ENCODE results near the gene ERC1. TPM values are rescaled to one million over a fixed set of nuclear protein-coding genes. Genes with fewer than 3 reads are reported as not detected.

ERC1 gene
- total and polyA plus RNA-seq, 2 donors (not counting 3 experiments of a cell fraction or from before 2014, with no cell fraction given): 11.7 to 66.1 TPM

GRCh38 chr12:1170411-1170810, 179.4 kb downstream of the ERC1 start:
- no peak overlapping the region for H3K27ac ChIP-seq (ENCODE audit: insufficient read depth, low read depth, low read length)
- ChIA-PET POLR2A (interaction anchor here (0.6 kb wide), 1 partner anchor 38 kb away, joined by 3 read pairs; no protein-coding TSS in a partner anchor), CTCF (interaction anchor here (2.1 kb wide), 1 partner anchor 52 kb away, joined by 11 read pairs; no protein-coding TSS in a partner anchor)
- H3K79me2 ChIP-seq (ENCODE audit: control insufficient read depth, insufficient read depth, low read length): no peaks in the 10 kb centered on the region
- no peak overlapping the region for H2AFZ ChIP-seq (ENCODE audit: low read depth, low read length)
- intact Hi-C loops (cut with micrococcal nuclease) (loop anchor here (5.0 kb wide), 1 partner anchor 38 kb away; no protein-coding TSS in a partner anchor), dilution Hi-C loops (cut with MboI; ENCODE audit: extremely low pct_ligation_motif_present, low sequenced_read_pairs) (no loop called here)
- no peak for DNase-seq (ENCODE audit: low read depth, low spot score)
- H3K36me3 ChIP-seq (ENCODE audit: control insufficient read depth in 2 of 2, extremely low read depth in 1 of 2, insufficient read depth in 2 of 2, low read length in 2 of 2): peaks cover 0 to 2% of the 10 kb centered on the region in 2 experiments
- no peak for FAIRE-seq
- H4K20me1 ChIP-seq (replicated peaks; ENCODE audit: control insufficient read depth, extremely low read depth, insufficient read depth, low read length): no peaks in the 10 kb centered on the region
- H3K9ac ChIP-seq (replicated peaks; ENCODE audit: extremely low read depth, insufficient read depth, low read length): no peak overlapping the region
- BruUV-seq (replicated peaks): no TSS peak
- H3K4me2 ChIP-seq (ENCODE audit: insufficient read depth, low read length): no peak overlapping the region
- H3K4me1 ChIP-seq (ENCODE audit: control insufficient read depth, extremely low read depth, insufficient read depth, low read length): peaks cover 17% of the 10 kb centered on the region
- H3K9me1 ChIP-seq (replicated peaks; ENCODE audit: control insufficient read depth, extremely low read depth, insufficient read depth, low read length): no peaks in the 10 kb centered on the region
- TF ChIP-seq FOS (IDR thresholded peaks at IDR 0.05; ENCODE audit: borderline replicate concordance, insufficient read depth, low read length): no peak
- no peak for TF ChIP-seq POLR2A (IDR thresholded peaks at IDR 0.05; ENCODE audit: low read depth, low read length)
- no peak for TF ChIP-seq GATA2 (IDR thresholded peaks at IDR 0.05; ENCODE audit: insufficient read depth, insufficient read length, low read depth, low read length)
- TF ChIP-seq CTCF (IDR thresholded peaks at IDR 0.05; ENCODE audit: extremely low read depth in 1 of 2, insufficient read depth in 1 of 2, low read depth in 1 of 2, low read length in 2 of 2): no peak
- TF ChIP-seq JUN (IDR thresholded peaks at IDR 0.05; ENCODE audit: borderline replicate concordance, insufficient read depth, insufficient read length, low read depth): no peak
- no peak for TF ChIP-seq POLR2AphosphoS5 (IDR thresholded peaks at IDR 0.05; ENCODE audit: insufficient read depth, low read depth, low read length)
- TF ChIP-seq MAX (IDR thresholded peaks at IDR 0.05; ENCODE audit: insufficient read depth, insufficient read length): no peak
- no peak for TF ChIP-seq MYC (IDR thresholded peaks at IDR 0.05; ENCODE audit: low read depth, low read length)
- TF ChIP-seq EZH2 (IDR thresholded peaks at IDR 0.05; ENCODE audit: borderline replicate concordance, low read depth, low read length, severe bottlenecking): no peak
- H3K27me3 ChIP-seq (ENCODE audit: control insufficient read depth in 2 of 2, insufficient read depth in 2 of 2, low read length in 2 of 2): no peaks in the 10 kb centered on the region
- H3K4me3 ChIP-seq (replicated peaks in 1 of 3; ENCODE audit: insufficient read depth in 1 of 3, low read depth in 1 of 3, low read length in 3 of 3): no peak overlapping the region
- H3K9me3 ChIP-seq (replicated peaks; ENCODE audit: control insufficient read depth, insufficient read depth, low read length): no peaks in the 10 kb centered on the region
